IMR-90 (cell line): Measurements from ENCODE around the gene CARMIL1. TPM values are rescaled to one million over a fixed set of nuclear protein-coding genes. Genes with fewer than 3 reads are reported as not detected.

Source experiments
- ATAC-seq: fragments of 200-7000 bp; cut with Tn5 transposase; 2 replicates; pipeline ENCODE4 v1.9.1; 2020; ENCODE audit warnings: low read depth, mild to moderate bottlenecking, moderate library complexity
- BruUV-seq: library from RNA; stranded (reverse); fragments of 400-500 nt; replicated peaks from 2 replicates; lab custom pipeline; 2021; lab: Mats Ljungman, UMichigan
- CTCF ChIA-PET: fragments of 300-600 bp; formaldehyde crosslinking; extraction: SDS; loops from one replicate; lab custom pipeline; 2021; ENCODE audit warnings: antibody characterized with exemption; lab: Yijun Ruan, JAX
- POLR2A ChIA-PET: fragments of 300-600 bp; sonication (Branson Sonifier 250); formaldehyde crosslinking; loops from one replicate; lab custom pipeline; 2022; ENCODE audit warnings: antibody characterized with exemption; ENCODE audit not compliant: unreplicated experiment; lab: Charles Lee
- DNase-seq: peaks from one replicate; pipeline ENCODE4 v3.0.0; 2013
- H2AFZ ChIP-seq: replicated peaks from 2 replicates; pipeline ENCODE3; 2013; ENCODE audit warnings: low read length, mild to moderate bottlenecking; ENCODE audit not compliant: poor library complexity
- H2AK5ac ChIP-seq: 2 replicates; pipeline ENCODE4 v1.6.1; 2013; ENCODE audit warnings: low read depth, low read length, inconsistent platforms
- H2AK9ac ChIP-seq: replicated peaks from 2 replicates; pipeline ENCODE3; 2013; ENCODE audit warnings: mild to moderate bottlenecking, low read depth, low read length, moderate library complexity; ENCODE audit not compliant: poor library complexity
- H2BK120ac ChIP-seq: 2 replicates; pipeline ENCODE4 v1.6.1; 2013; ENCODE audit warnings: low read depth, low read length, inconsistent platforms
- H2BK15ac ChIP-seq: 3 replicates; pipeline ENCODE4 v1.6.1; 2013; ENCODE audit warnings: low read depth, low read length, inconsistent platforms
- H2BK20ac ChIP-seq: 2 replicates; pipeline ENCODE4 v1.6.1; 2013; ENCODE audit warnings: low read depth, mild to moderate bottlenecking, inconsistent platforms, low read length, moderate library complexity
- H2BK5ac ChIP-seq: 2 replicates; pipeline ENCODE4 v1.6.1; 2013; ENCODE audit warnings: mild to moderate bottlenecking, low read depth, low read length, inconsistent platforms; ENCODE audit not compliant: poor library complexity, severe bottlenecking
- H3K14ac ChIP-seq: replicated peaks from 2 replicates; pipeline ENCODE4 v1.6.1; 2013; ENCODE audit warnings: low read depth, low read length, inconsistent platforms
- H3K18ac ChIP-seq: 2 replicates; pipeline ENCODE4 v1.6.1; 2013; ENCODE audit warnings: low read depth, low read length, control low read depth
- H3K23ac ChIP-seq: 2 replicates; pipeline ENCODE4 v1.6.1; 2013; ENCODE audit warnings: low read depth, low read length, inconsistent platforms
- H3K27ac ChIP-seq: 2 replicates; pipeline ENCODE4 v1.5.1; 2013; ENCODE audit warnings: mild to moderate bottlenecking, control low read depth, low read length; ENCODE audit not compliant: insufficient read depth
- H3K27me3 ChIP-seq: 2 replicates; pipeline ENCODE4 v1.6.1; 2013; ENCODE audit warnings: low read length; ENCODE audit not compliant: control insufficient read depth, insufficient read depth
- H3K36me3 ChIP-seq: 2 replicates; pipeline ENCODE4 v1.6.1; 2013; ENCODE audit warnings: low read length, mixed read lengths; ENCODE audit not compliant: control insufficient read depth, insufficient read depth
- H3K4ac ChIP-seq: 2 replicates; pipeline ENCODE4 v1.6.1; 2013; ENCODE audit warnings: low read depth, low read length, inconsistent platforms
- H3K4me1 ChIP-seq: 2 replicates; pipeline ENCODE4 v1.6.1; 2013; ENCODE audit warnings: low read length, mixed read lengths; ENCODE audit not compliant: control insufficient read depth, insufficient read depth
- H3K4me2 ChIP-seq: 2 replicates; pipeline ENCODE4 v1.6.1; 2013; ENCODE audit warnings: low read depth, mild to moderate bottlenecking, control low read depth, low read length, moderate library complexity
- H3K4me3 ChIP-seq: 2 replicates; pipeline ENCODE4 v1.5.1; 2013; ENCODE audit warnings: low read depth, mild to moderate bottlenecking, control low read depth, low read length, moderate library complexity; ENCODE audit not compliant: insufficient read depth
- H3K56ac ChIP-seq: 2 replicates; pipeline ENCODE4 v1.6.1; 2013; ENCODE audit warnings: low read length, inconsistent platforms; ENCODE audit not compliant: insufficient read depth; ENCODE audit errors: extremely low read depth
- H3K79me1 ChIP-seq, 2 experiments: 2 replicates each; pipeline ENCODE4 v1.6.1; 2013; ENCODE audit warnings: low read length in 2 of 2, inconsistent platforms in 1 of 2, low read depth in 1 of 2
- H3K9ac ChIP-seq: 2 replicates; pipeline ENCODE4 v1.6.1; 2013; ENCODE audit warnings: low read depth, low read length, control low read depth
- H3K9me1 ChIP-seq: 2 replicates; pipeline ENCODE4 v1.6.1; 2013; ENCODE audit warnings: low read length, inconsistent platforms; ENCODE audit not compliant: insufficient read depth
- H3K9me3 ChIP-seq: 2 replicates; pipeline ENCODE4 v1.6.1; 2013; ENCODE audit warnings: low read length; ENCODE audit not compliant: control insufficient read depth, insufficient read depth
- H4K20me1 ChIP-seq: 2 replicates; pipeline ENCODE4 v1.6.1; 2013; ENCODE audit warnings: low read length, inconsistent platforms; ENCODE audit not compliant: insufficient read depth
- H4K5ac ChIP-seq: 2 replicates; pipeline ENCODE4 v1.6.1; 2013; ENCODE audit warnings: mild to moderate bottlenecking, low read depth, low read length, control low read depth
- H4K8ac ChIP-seq, 2 experiments: 2 replicates each; pipeline ENCODE4 v1.6.1; 2013; ENCODE audit warnings: low read depth in 2 of 2, low read length in 2 of 2, control low read depth in 1 of 2, inconsistent platforms in 1 of 2
- H4K91ac ChIP-seq: 2 replicates; pipeline ENCODE4 v1.6.1; 2013; ENCODE audit warnings: low read depth, low read length, inconsistent platforms; ENCODE audit not compliant: insufficient read depth
- MXI1 ChIP-seq: IDR thresholded peaks from 2 replicates; pipeline ENCODE4 v1.6.1; 2012; ENCODE audit warnings: low read depth, mild to moderate bottlenecking, low read length, moderate library complexity, borderline replicate concordance
- POLR2A ChIP-seq: IDR thresholded peaks from 2 replicates; pipeline ENCODE4 v1.6.1; 2012; ENCODE audit warnings: mild to moderate bottlenecking, low read depth, low read length
- RAD21 ChIP-seq: IDR thresholded peaks from 2 replicates; pipeline ENCODE4 v1.6.1; 2012; ENCODE audit warnings: low read length, improper control_type of control experiment
- WGBS, 2 experiments: methylation state at CpG; one replicate each; pipeline versions ENCODE4 v1.1.5 to v1.1.7; 2013; ENCODE audit warnings: missing lambda C conversion rate in 2 of 2; ENCODE audit not compliant: insufficient read length in 1 of 2; ENCODE audit errors: extremely low coverage in 2 of 2; 5-methylcytosine and 5-hydroxymethylcytosine counted together
- dilution Hi-C: fragments of 300-500 bp; cut with HindIII; formaldehyde crosslinking; loops from one replicate; pipeline ENCODE4 v1.14.3; 2018; ENCODE audit warnings: low sequenced_read_pairs; ENCODE audit not compliant: unreplicated experiment
- in situ Hi-C: fragments of 300-500 bp; cut with MboI; formaldehyde crosslinking; loops from 3 replicates; pipeline ENCODE4 v1.14.3; 2019; ENCODE audit warnings: low sequenced_read_pairs, inconsistent platforms, mixed read lengths
- intact Hi-C: fragments of 100-400 bp; cut with micrococcal nuclease; formaldehyde crosslinking; loops from 2 replicates; pipeline ENCODE4 v1.10.0; 2022
- polyA plus RNA-seq, 3 experiments: library from polyadenylated mRNA; depleted of rRNA; stranded (reverse); fragments of >200 nt; gene quantifications; 2 replicates each; pipeline ENCODE4 v1.2.3, GENCODE V29; 2012; ENCODE audit warnings: low replicate concordance in 1 of 3
- total RNA-seq: library from RNA; depleted of rRNA; stranded (reverse); fragments of >200 nt; gene quantifications from 2 replicates; pipeline ENCODE4 v1.2.3, GENCODE V29; 2012

Gene CARMIL1
- total and polyA plus RNA-seq, 2 of the 4 experiments (the other 2 are of a cell fraction) = 1.3 to 2.9 TPM

DNA sequence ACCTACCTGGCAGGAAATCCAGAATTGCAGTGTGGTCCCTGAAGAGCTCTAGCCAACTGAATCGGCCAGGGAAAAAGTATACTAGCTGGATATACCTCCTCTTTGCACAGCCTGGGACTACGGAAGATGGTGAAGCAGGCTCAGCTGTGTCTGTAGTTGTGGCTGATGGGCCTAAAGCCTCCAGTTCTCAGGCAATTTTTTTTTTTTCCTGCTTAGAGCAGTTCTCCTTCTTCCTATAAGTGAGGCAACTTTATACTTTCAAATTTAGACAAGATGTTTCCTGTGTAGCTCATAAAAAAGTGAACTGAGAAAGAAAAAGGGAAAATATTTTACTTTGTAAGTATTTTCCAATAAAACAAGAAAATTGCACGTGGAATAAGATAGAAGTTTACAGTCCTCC is 172.9 kb downstream of the CARMIL1 start:
- H3K4me1 ChIP-seq = no peaks in the 10 kb centered on the region

More for the DNA sequence above, 172.9 kb downstream of the CARMIL1 start:
- ATAC-seq (no peak), DNase-seq (no peak)
- dilution Hi-C loops = no loop called here
- Histone ChIP-seq H4K20me1 (no peaks in the 10 kb centered on the region), H3K36me3 (no peaks in the 10 kb centered on the region), H2BK120ac (no peak overlapping the region), H2AK9ac (no peak overlapping the region), H4K8ac (no peak overlapping the region), H3K18ac (no peak overlapping the region), H3K4ac (no peak overlapping the region), H3K9me1 (no peaks in the 10 kb centered on the region), H3K14ac (no peak overlapping the region), H2BK15ac (no peak overlapping the region), H3K4me2 (no peak overlapping the region), H3K79me1 (no peaks in the 10 kb centered on the region), H3K27ac (no peak overlapping the region), H2AK5ac (no peak overlapping the region), H2BK20ac (no peak overlapping the region), H2BK5ac (no peak overlapping the region), H3K27me3 (no peaks in the 10 kb centered on the region), H3K9me3 (no peaks in the 10 kb centered on the region), H2AFZ (no peak overlapping the region), H3K23ac (no peak overlapping the region), H3K56ac (no peak overlapping the region), H3K4me3 (no peak overlapping the region), H4K91ac (no peak overlapping the region), H4K5ac (no peak overlapping the region), H3K9ac (no peak overlapping the region)
- WGBS, 2 experiments = no CpG with 5 or more reads among the region's 3 CpGs
- CTCF ChIA-PET = no interaction called here
- intact Hi-C loops = no loop called here
- POLR2A ChIA-PET = no interaction called here
- in situ Hi-C loops = no loop called here
- TF ChIP-seq MXI1 (no peak), RAD21 (no peak), POLR2A (no peak)
- no TSS peak for BruUV-seq
